T-cell (primary cell): Measurements from ENCODE around the gene UCK2. TPM values are rescaled to one million over a fixed set of nuclear protein-coding genes. Genes with fewer than 3 reads are reported as not detected.

Source experiments
- ATAC-seq, 4 experiments: fragments of 200-7000 bp in 3 of 4; fragments of 150-1000 bp in 1 of 4; cut with Tn5 transposase; replicated peaks in 1 of 4; 1 replicate in 3 of 4; 2 replicates in 1 of 4; pipeline ENCODE4 v1.10.0; 2021; ENCODE audit warnings: moderate library complexity in 3 of 4, mild to moderate bottlenecking in 2 of 4, moderate number of reproducible peaks in 1 of 4
- CTCF ChIA-PET, 2 donors: fragments of 300-600 bp; sonication (Branson Sonifier 250); formaldehyde crosslinking; loops; one replicate each; lab custom pipeline; 2022; ENCODE audit warnings: antibody characterized with exemption in 2 of 2; lab: Charles Lee
- POLR2A ChIA-PET, 2 donors: fragments of 300-600 bp; sonication (Branson Sonifier 250); formaldehyde crosslinking; loops; one replicate each; lab custom pipeline; 2022; ENCODE audit warnings: antibody characterized with exemption in 2 of 2; lab: Charles Lee
- DNase-seq, 35 experiments: peaks; one replicate each; pipeline versions ENCODE4 v3.0.0 to v3.0.0-alpha.2; 2013 to 2023
- H3K27ac ChIP-seq: one replicate; pipeline ENCODE4 v1.5.1; 2013; ENCODE audit warnings: low read length
- H3K27me3 ChIP-seq, 2 experiments: replicated peaks in 1 of 2; 1 replicate in 1 of 2; 2 replicates in 1 of 2; pipeline versions ENCODE4 v1.6.1 to v1.7.0; 2013; ENCODE audit warnings: low read length in 1 of 2, mixed read lengths in 1 of 2; ENCODE audit not compliant: control insufficient read depth in 2 of 2, insufficient read depth in 2 of 2; ENCODE audit errors: extremely low read depth in 1 of 2
- H3K36me3 ChIP-seq, 2 donors: 1 replicate in 1 of 2; 2 replicates in 1 of 2; pipeline versions ENCODE4 v1.6.1 to v1.7.0; 2013; ENCODE audit warnings: low read length in 1 of 2; ENCODE audit not compliant: control insufficient read depth in 2 of 2, insufficient read depth in 1 of 2; ENCODE audit errors: extremely low read depth in 1 of 2
- H3K4me1 ChIP-seq, 2 experiments: 1 replicate in 1 of 2; 2 replicates in 1 of 2; pipeline versions ENCODE4 v1.6.1 to v1.7.0; 2013; ENCODE audit warnings: low read length in 2 of 2, mixed read lengths in 1 of 2; ENCODE audit not compliant: insufficient read depth in 2 of 2, control insufficient read depth in 1 of 2; ENCODE audit errors: extremely low read depth in 1 of 2
- H3K4me3 ChIP-seq, 2 donors: 1 replicate in 1 of 2; 2 replicates in 1 of 2; pipeline versions ENCODE4 v1.5.1 to v1.7.0; 2013; ENCODE audit warnings: mild to moderate bottlenecking in 2 of 2, low read length in 1 of 2, moderate library complexity in 1 of 2; ENCODE audit not compliant: control insufficient read depth in 1 of 2; ENCODE audit errors: extremely low read depth in 1 of 2
- H3K9me3 ChIP-seq: 2 replicates; pipeline ENCODE4 v1.7.0; 2013
- H3K27ac Mint-ChIP-seq, 2 donors: one replicate each; pipeline ENCODE4 v1.8.0; 2020 to 2021; ENCODE audit warnings: mild to moderate bottlenecking in 2 of 2, mixed read lengths in 2 of 2
- H3K27me3 Mint-ChIP-seq, 2 donors: one replicate each; pipeline ENCODE4 v1.8.0; 2021 to 2022; ENCODE audit warnings: mixed read lengths in 2 of 2
- H3K36me3 Mint-ChIP-seq: one replicate; pipeline ENCODE4 v1.8.0; 2021; ENCODE audit warnings: mixed read lengths
- H3K4me1 Mint-ChIP-seq, 3 donors: one replicate each; pipeline ENCODE4 v1.8.0; 2020 to 2022; ENCODE audit warnings: mixed read lengths in 3 of 3, mild to moderate bottlenecking in 1 of 3
- H3K4me3 Mint-ChIP-seq, 3 donors: one replicate each; pipeline ENCODE4 v1.8.0; 2020 to 2022; ENCODE audit warnings: mild to moderate bottlenecking in 3 of 3, mixed read lengths in 3 of 3, moderate library complexity in 3 of 3
- H3K9me3 Mint-ChIP-seq, 3 donors: one replicate each; pipeline ENCODE4 v1.8.0; 2020 to 2022; ENCODE audit warnings: mixed read lengths in 3 of 3
- WGBS: methylation state at CpG from one replicate; pipeline ENCODE4 v1.1.5; 2013; ENCODE audit warnings: missing lambda C conversion rate; ENCODE audit not compliant: insufficient coverage; 5-methylcytosine and 5-hydroxymethylcytosine counted together
- total RNA-seq, 35 experiments: library from RNA in 6 of 35; stranded (reverse) in 6 of 35; fragments of 120-200 nt in 1 of 35; gene quantifications; one replicate each; pipeline versions ENCODE4 v1.2.1 to v1.2.4 and lab custom pipeline; 2013 to 2026

Gene UCK2
- total RNA-seq, 5 donors from 2014 or later (not counting 1 experiment from before 2014, with no cell fraction given), result 2.8 to 9.0 (median 6.9) TPM

DNA sequence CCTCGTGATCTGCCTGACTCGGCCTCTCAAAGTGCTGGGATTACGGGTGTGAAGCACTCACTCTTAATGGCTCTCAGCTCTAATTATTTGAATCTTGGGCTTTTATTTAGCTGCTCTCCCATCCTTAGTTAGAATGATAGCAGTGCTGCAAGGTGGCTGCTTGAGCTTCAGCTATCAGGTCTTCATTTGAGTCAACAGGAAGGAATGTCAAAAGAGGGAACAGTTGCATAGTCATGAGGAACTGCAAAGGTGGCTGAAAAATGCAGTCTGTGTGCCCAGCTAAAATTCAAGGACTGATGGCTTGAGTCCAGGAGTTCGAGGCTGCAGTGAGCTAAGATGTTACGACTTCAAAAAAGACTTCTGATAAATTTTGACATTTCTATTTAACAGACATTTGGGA, 55.6 kb downstream of the UCK2 start:
- H3K4me1 ChIP-seq, result no peaks in the 10 kb centered on the region
- Mint-ChIP-seq H3K4me3 (no peak overlapping the region), H3K27me3 (peaks cover 0 to 7% of the 10 kb centered on the region in 2 donors), H3K9me3 (no peaks in the 10 kb centered on the region), H3K27ac (no peak overlapping the region), H3K36me3 (no peaks in the 10 kb centered on the region), H3K4me1 (peaks cover 8 to 9% (median 8%) of the 10 kb centered on the region in 3 donors)
- H3K9me3 ChIP-seq, result no peaks in the 10 kb centered on the region
- no peaks in the 10 kb centered on the region for H3K27me3 ChIP-seq
- H3K27ac ChIP-seq, result no peak overlapping the region
- 96% methylated on average over 3 of the region's 5 CpGs for WGBS
- H3K36me3 ChIP-seq, result no peaks in the 10 kb centered on the region
- ChIA-PET CTCF (no interaction called here), POLR2A (no interaction called here)
- no peak for ATAC-seq
- no peak for DNase-seq
- H3K4me3 ChIP-seq, result no peak overlapping the region

DNA sequence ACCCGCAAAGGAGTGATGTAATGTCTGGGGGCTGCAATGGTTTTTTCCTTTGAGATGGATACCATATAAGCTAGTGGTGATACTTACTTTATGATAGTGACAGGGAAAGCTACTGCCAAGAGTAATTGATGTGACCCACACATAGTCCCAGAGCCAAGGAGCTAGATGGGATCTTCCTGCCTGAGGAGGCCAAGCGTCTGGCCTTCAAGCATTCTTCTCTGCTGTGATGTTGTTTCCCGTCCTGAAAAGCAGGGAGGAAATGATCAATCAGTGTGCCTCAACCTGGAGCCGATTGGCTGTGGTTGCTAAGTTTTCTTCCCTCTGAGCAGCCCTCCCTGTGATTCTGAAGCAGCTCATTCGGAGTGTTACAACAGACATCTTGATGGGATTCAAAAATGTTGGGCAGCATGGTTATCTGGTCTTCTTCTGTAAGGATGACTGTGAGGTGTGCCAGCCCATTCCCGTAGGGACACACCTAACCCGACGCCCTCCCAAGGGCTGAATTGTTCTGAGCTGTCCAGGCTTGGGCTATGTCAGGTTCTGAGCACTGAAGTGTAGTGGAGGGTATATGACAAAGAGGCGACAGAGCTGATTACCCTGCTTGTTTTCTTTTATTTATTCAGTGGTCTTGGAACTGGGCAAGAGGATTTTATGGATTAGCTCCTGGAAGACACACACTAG, 56.7 kb downstream of the UCK2 start:
- Mint-ChIP-seq H3K36me3 (no peaks in the 10 kb centered on the region), H3K9me3 (no peaks in the 10 kb centered on the region), H3K4me3 (no peak overlapping the region), H3K4me1 (peaks cover 8 to 9% (median 8%) of the 10 kb centered on the region in 3 donors), H3K27ac (no peak overlapping the region), H3K27me3 (peaks cover 0 to 3% of the 10 kb centered on the region in 2 donors)
- no peaks in the 10 kb centered on the region for H3K9me3 ChIP-seq
- no peak overlapping the region for H3K4me3 ChIP-seq
- ChIA-PET CTCF (no interaction called here), POLR2A (interaction anchor here in 1 of 2 donors (0.6 kb wide), 2 partner anchors 12 to 113 kb away, joined by 4 to 15 read pairs; no protein-coding TSS in a partner anchor)
- ATAC-seq (no peak), DNase-seq (no peak)
- no peaks in the 10 kb centered on the region for H3K27me3 ChIP-seq
- no peaks in the 10 kb centered on the region for H3K4me1 ChIP-seq
- no peaks in the 10 kb centered on the region for H3K36me3 ChIP-seq
- whole genome bisulfite sequencing, result 91% methylated on average over 7 of the region's 9 CpGs
- H3K27ac ChIP-seq, result no peak overlapping the region

GRCh38 chr1:165884690-165885304, 57.4 kb downstream of the UCK2 start:
- H3K36me3 ChIP-seq, result no peaks in the 10 kb centered on the region
- no peaks in the 10 kb centered on the region for H3K27me3 ChIP-seq
- H3K27ac ChIP-seq, result no peak overlapping the region
- DNase-seq (peak in 1 of 35 experiments; percentile 4), ATAC-seq (no peak)
- Mint-ChIP-seq H3K36me3 (no peaks in the 10 kb centered on the region), H3K27me3 (peaks cover 0 to 3% of the 10 kb centered on the region in 2 donors), H3K9me3 (no peaks in the 10 kb centered on the region), H3K4me1 (peaks cover 3 to 5% (median 5%) of the 10 kb centered on the region in 3 donors), H3K4me3 (no peak overlapping the region), H3K27ac (no peak overlapping the region)
- H3K4me1 ChIP-seq, result no peaks in the 10 kb centered on the region
- 70% methylated on average over 3 of the region's 5 CpGs for WGBS
- H3K9me3 ChIP-seq, result no peaks in the 10 kb centered on the region
- ChIA-PET POLR2A (interaction anchor here in 1 of 2 donors (0.6 kb wide), 1 partner anchor 114 kb away, joined by 15 read pairs; no protein-coding TSS in a partner anchor), CTCF (no interaction called here)
- no peak overlapping the region for H3K4me3 ChIP-seq

GRCh38 chr1:165885305-165885694, 57.9 kb downstream of the UCK2 start:
- Mint-ChIP-seq H3K4me1 (no peaks in the 10 kb centered on the region), H3K36me3 (no peaks in the 10 kb centered on the region), H3K9me3 (no peaks in the 10 kb centered on the region), H3K27me3 (peaks cover 0 to 3% of the 10 kb centered on the region in 2 donors), H3K27ac (no peak overlapping the region), H3K4me3 (no peak overlapping the region)
- H3K27me3 ChIP-seq, result no peaks in the 10 kb centered on the region
- POLR2A ChIA-PET, result no interaction called here
- DNase-seq (no peak), ATAC-seq (no peak)
- H3K4me1 ChIP-seq, result no peaks in the 10 kb centered on the region
- no peaks in the 10 kb centered on the region for H3K9me3 ChIP-seq
- H3K27ac ChIP-seq, result no peak overlapping the region
- no peaks in the 10 kb centered on the region for H3K36me3 ChIP-seq
- no CpG with 5 or more reads among the region's 3 CpGs for WGBS
- CTCF ChIA-PET, result no interaction called here
- no peak overlapping the region for H3K4me3 ChIP-seq

DNA sequence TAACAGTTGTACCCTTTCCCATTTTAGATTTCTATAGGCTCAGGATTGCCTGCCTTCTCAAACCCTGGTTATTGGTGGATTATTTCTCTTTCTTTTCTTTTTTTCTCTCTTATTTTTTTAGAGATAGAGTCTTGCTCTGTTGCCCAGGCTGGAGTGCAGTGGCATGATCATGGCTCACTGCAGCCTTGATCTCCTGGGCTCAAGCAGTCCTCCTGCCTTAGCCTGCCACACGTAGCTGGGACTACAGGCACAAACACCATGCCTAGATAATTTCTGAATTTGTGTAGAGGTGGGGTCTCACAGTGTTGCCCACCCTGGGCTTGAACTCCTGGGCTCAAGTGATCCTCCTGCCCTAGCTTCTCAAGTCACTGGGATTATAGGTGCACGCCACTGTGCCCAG, 58.8 kb downstream of the UCK2 start:
- no peaks in the 10 kb centered on the region for H3K4me1 ChIP-seq
- WGBS, result 90% methylated on average over 2 of the region's 2 CpGs
- peaks cover 0 to 3% of the 10 kb centered on the region in 2 donors for H3K27me3 Mint-ChIP-seq
- H3K4me1 Mint-ChIP-seq, result no peaks in the 10 kb centered on the region
- H3K27me3 ChIP-seq, result no peaks in the 10 kb centered on the region
- H3K36me3 Mint-ChIP-seq, result no peaks in the 10 kb centered on the region
- H3K27ac Mint-ChIP-seq, result no peak overlapping the region
- H3K36me3 ChIP-seq, result no peaks in the 10 kb centered on the region
- H3K4me3 ChIP-seq, result no peak overlapping the region
- no peak overlapping the region for H3K27ac ChIP-seq
- no peak overlapping the region for H3K4me3 Mint-ChIP-seq
- DNase-seq, result no peak
- H3K9me3 ChIP-seq, result no peaks in the 10 kb centered on the region
- no peaks in the 10 kb centered on the region for H3K9me3 Mint-ChIP-seq
- ChIA-PET POLR2A (no interaction called here), CTCF (no interaction called here)
- ATAC-seq, result no peak

DNA sequence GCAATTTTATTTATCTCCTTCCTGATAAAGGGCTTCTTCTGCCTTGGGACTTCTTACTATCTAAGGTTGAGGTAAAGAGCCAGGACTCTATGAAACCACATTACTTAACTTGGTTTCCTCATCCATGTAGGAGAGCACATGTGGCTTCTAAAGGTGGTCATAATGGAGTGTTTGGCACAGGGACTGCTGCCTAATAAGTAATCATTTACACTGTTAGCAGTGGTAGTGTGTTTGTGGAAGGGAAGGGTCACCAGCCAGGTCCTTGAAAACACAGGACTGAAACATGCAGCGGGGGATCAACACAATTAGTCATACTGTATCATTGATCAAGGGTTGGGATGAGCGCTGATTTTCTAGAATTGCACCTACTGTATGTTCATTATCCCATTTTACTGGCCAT, 59.6 kb downstream of the UCK2 start:
- no peaks in the 10 kb centered on the region for H3K9me3 ChIP-seq
- POLR2A ChIA-PET, result no interaction called here
- no peak overlapping the region for H3K27ac Mint-ChIP-seq
- H3K27me3 ChIP-seq, result no peaks in the 10 kb centered on the region
- no CpG with 5 or more reads among the region's 2 CpGs for WGBS
- H3K27ac ChIP-seq, result no peak overlapping the region
- no peak overlapping the region for H3K4me3 Mint-ChIP-seq
- H3K4me3 ChIP-seq, result no peak overlapping the region
- H3K36me3 ChIP-seq, result no peaks in the 10 kb centered on the region
- DNase-seq (no peak), ATAC-seq (no peak)
- no peaks in the 10 kb centered on the region for H3K4me1 Mint-ChIP-seq
- H3K36me3 Mint-ChIP-seq, result peaks cover 3% of the 10 kb centered on the region
- CTCF ChIA-PET, result no interaction called here
- H3K4me1 ChIP-seq, result no peaks in the 10 kb centered on the region
- no peaks in the 10 kb centered on the region for H3K9me3 Mint-ChIP-seq
- peaks cover 0 to 3% of the 10 kb centered on the region in 2 donors for H3K27me3 Mint-ChIP-seq
